Psoas muscle (tissue), 8 donors: ENCODE results near the gene MLNR. TPM values are rescaled to one million over a fixed set of nuclear protein-coding genes. Genes with fewer than 3 reads are reported as not detected.

ENCODE experiments used
- ATAC-seq, 4 donors: fragments of 200-7000 bp; cut with Tn5 transposase; one replicate each; pipeline ENCODE4 v1.9.1; 2020; ENCODE audit warnings: moderate library complexity in 3 of 4, mild to moderate bottlenecking in 2 of 4
- DNase-seq, 2 donors: peaks; one replicate each; pipeline ENCODE4 v3.0.0-alpha.2; 2020
- H3K27ac ChIP-seq: fragments of 200-600 bp; one replicate; pipeline ENCODE4 v1.8.0; 2022
- H3K27me3 ChIP-seq, 3 donors: fragments of 200-600 bp in 1 of 3; one replicate each; pipeline versions ENCODE4 v1.6.1 to v1.8.0; 2013 to 2022; ENCODE audit warnings: low read length in 2 of 3, mild to moderate bottlenecking in 2 of 3, moderate library complexity in 1 of 3; ENCODE audit not compliant: insufficient read depth in 3 of 3
- H3K36me3 ChIP-seq, 2 donors: fragments of 200-600 bp in 1 of 2; one replicate each; pipeline versions ENCODE4 v1.6.1 to v1.8.0; 2013 to 2022; ENCODE audit warnings: low read depth in 1 of 2, mild to moderate bottlenecking in 1 of 2, moderate library complexity in 1 of 2; ENCODE audit not compliant: insufficient read depth in 1 of 2
- H3K4me1 ChIP-seq: fragments of 200-600 bp; one replicate; pipeline ENCODE4 v1.8.0; 2022
- H3K4me3 ChIP-seq: fragments of 200-600 bp; one replicate; pipeline ENCODE4 v1.8.0; 2022; ENCODE audit warnings: mild to moderate bottlenecking
- H3K9me3 ChIP-seq: fragments of 200-600 bp; one replicate; pipeline ENCODE4 v1.8.0; 2022
- CTCF ChIP-seq: fragments of 200-600 bp; IDR thresholded peaks from one replicate; pipeline ENCODE4 v1.8.0; 2022; ENCODE audit warnings: antibody characterized with exemption
- WGBS, 3 donors: extraction: QIAGEN DNeasy Blood & Tissue Kit; methylation state at CpG; one replicate each; pipeline versions ENCODE4 v1.1.6 to v1.1.7; 2013; 5-methylcytosine and 5-hydroxymethylcytosine counted together
- intact Hi-C, 2 donors: fragments of 100-400 bp; cut with DNase I; formaldehyde crosslinking; loops; one replicate each; pipeline versions ENCODE4 v1.11.0 to v1.14.2; 2022
- polyA plus RNA-seq, 3 donors: library from polyadenylated mRNA; stranded (reverse); fragments of 200-250 nt; gene quantifications; one replicate each; pipeline ENCODE4 v1.2.3, GENCODE V29; 2013
- total RNA-seq, 4 donors: library from RNA; stranded (reverse); fragmentation: NEBNext Ultra II Directional in 2 of 4; extraction: Animal tissue kit (Norgen Biotek cat#: 25700) in 2 of 4; gene quantifications; one replicate each; pipeline versions ENCODE4 v1.2.1 to v1.2.4, GENCODE V29; 2021 to 2023
- donor health status: healthy with polysubstance abuse.
- donor health status: DM: no; HTN: no; CAD: no; lungs with moderate emphysema.
- donor health status: Bipolar disorder and iron deficiency.
- donor health status: healthy.
- donor health status: DM: yes; HTN: yes; CAD: no.
- donor health status: DM: no; HTN: no; CAD: no.
- donor health status: DM: no; HTN: no; CAD: no.
- donor health status: DM: yes; HTN: yes; CAD: no.

The MLNR gene
- total and polyA plus RNA-seq, 7 donors, result not detected

GRCh38 chr13:49259586-49259985 is 39.4 kb downstream of the MLNR start:
- no peak for DNase-seq
- no peak for TF ChIP-seq CTCF
- H3K9me3 ChIP-seq, result no peaks in the 10 kb centered on the region
- H3K27me3 ChIP-seq, result no peaks in the 10 kb centered on the region
- intact Hi-C loops, result no loop called here
- ATAC-seq, result no peak
- 93 to 98% (median 97%) methylated on average over 6 of the region's 6 CpGs for WGBS, 3 donors
- H3K4me3 ChIP-seq, result no peak overlapping the region
- peaks cover 9 to 87% of the 10 kb centered on the region in 2 donors for H3K36me3 ChIP-seq
- no peak overlapping the region for H3K27ac ChIP-seq
- H3K4me1 ChIP-seq, result no peaks in the 10 kb centered on the region

GRCh38 chr13:49262634-49263033 is 42.5 kb downstream of the MLNR start:
- H3K27ac ChIP-seq, result no peak overlapping the region
- H3K4me3 ChIP-seq, result no peak overlapping the region
- peaks cover 9 to 78% of the 10 kb centered on the region in 2 donors for H3K36me3 ChIP-seq
- TF ChIP-seq CTCF, result no peak
- WGBS, 3 donors, result 92 to 95% (median 94%) methylated on average over 6 of the region's 6 CpGs
- ATAC-seq, result no peak
- H3K4me1 ChIP-seq, result no peaks in the 10 kb centered on the region
- intact Hi-C loops, result no loop called here
- H3K27me3 ChIP-seq, result no peaks in the 10 kb centered on the region
- DNase-seq, result no peak
- H3K9me3 ChIP-seq, result no peaks in the 10 kb centered on the region

GRCh38 chr13:49265822-49266221 is 45.7 kb downstream of the MLNR start:
- intact Hi-C loops, result no loop called here
- WGBS, 3 donors, result 73 to 80% (median 79%) methylated on average over 2 of the region's 2 CpGs
- peaks cover 0 to 72% of the 10 kb centered on the region in 2 donors for H3K36me3 ChIP-seq
- H3K9me3 ChIP-seq, result no peaks in the 10 kb centered on the region
- no peak overlapping the region for H3K27ac ChIP-seq
- H3K4me3 ChIP-seq, result no peak overlapping the region
- H3K4me1 ChIP-seq, result no peaks in the 10 kb centered on the region
- DNase-seq (no peak), ATAC-seq (no peak)
- TF ChIP-seq CTCF, result no peak
- H3K27me3 ChIP-seq, result no peaks in the 10 kb centered on the region

- Histone ChIP-seq H3K4me3 (no peak overlapping the region), H3K36me3 (peaks cover 0 to 33% of the 10 kb centered on the region in 2 donors), H3K4me1 (no peaks in the 10 kb centered on the region), H3K27ac (no peak overlapping the region), H3K9me3 (no peaks in the 10 kb centered on the region), H3K27me3 (no peaks in the 10 kb centered on the region)
- ATAC-seq, result no peak
- intact Hi-C loops, result no loop called here
- DNase-seq, result no peak
- TF ChIP-seq CTCF, result no peak
- 46 to 57% (median 50%) methylated on average over 1 of the region's 1 CpG for WGBS, 3 donors
Measured at GRCh38 chr13:49271264-49271663, 51.1 kb downstream of the MLNR start.

Other genes starting within 250 kb of the MLNR start
- 10 to 100 TPM; 10.5 to 18.6 (median 10.9) TPM for gene FNDC3A, start 244.4 kb upstream of the MLNR start, total RNA-seq
- 1 to 10 TPM; 4.4 to 9.5 (median 6.0) TPM for gene FNDC3A, start 244.4 kb upstream of the MLNR start, polyA plus RNA-seq
- gene CDADC1, start 27.6 kb downstream of the MLNR start, total RNA-seq, result 1 to 10 TPM; 3.3 to 7.5 (median 5.4) TPM
- gene CDADC1, start 27.6 kb downstream of the MLNR start, polyA plus RNA-seq, result 1 to 10 TPM; 3.3 to 7.8 (median 3.6) TPM
- 1 to 10 TPM; 1.8 to 6.1 (median 4.2) TPM for gene CAB39L, start 223.7 kb downstream of the MLNR start, total RNA-seq
- 10 to 100 TPM in 1 of 3 donors, 1 to 10 TPM in 2; 1.5 to 13.3 (median 2.6) TPM for gene CAB39L, start 223.7 kb downstream of the MLNR start, polyA plus RNA-seq
- gene SETDB2, start 223.9 kb downstream of the MLNR start, total RNA-seq, result 1 to 10 TPM; 1.7 to 7.9 (median 5.5) TPM
- 1 to 10 TPM; 2.1 to 5.4 (median 2.5) TPM for gene SETDB2, start 223.9 kb downstream of the MLNR start, polyA plus RNA-seq